Thyroid gland (tissue), 4 donors: ENCODE results near the gene CDHR4.

Experiments
- CTCF ChIP-seq, 6 experiments: fragments of 200-600 bp in 3 of 6; fragments of 450-650 bp in 3 of 6; sonication (generic) in 3 of 6; IDR thresholded peaks; one replicate each; pipeline ENCODE4 v1.5.1; 2016 to 2019; ENCODE audit warnings: antibody characterized with exemption in 6 of 6, mild to moderate bottlenecking in 2 of 6, inconsistent platforms in 1 of 6, moderate library complexity in 1 of 6
- POLR2A ChIP-seq, 2 donors: fragments of 450-650 bp; IDR thresholded peaks; one replicate each; pipeline ENCODE4 v1.6.1; 2017; ENCODE audit warnings: antibody characterized with exemption in 2 of 2, mild to moderate bottlenecking in 2 of 2, moderate library complexity in 1 of 2

GRCh38 chr3:49802719-49803464 is 3.2 kb upstream of the CDHR4 start, which contains the start of gene INKA1:
- peak in 5 of 6 experiments; percentile 59 to 96 (median 79) for TF ChIP-seq CTCF (IDR thresholded peaks at IDR 0.05)
- TF ChIP-seq POLR2A (IDR thresholded peaks at IDR 0.05), result peak in 1 of 2 donors; percentile 52
